SK-N-MC (cell line): Measurements from ENCODE around the gene ATXN1L.
"Not testable (repeated sequence)": the region's sequence is repeated elsewhere in the genome, so short reads cannot be mapped to it uniquely, and the experiment has no call there.

ENCODE experiments used
- EZH2 ChIP-seq: fragments of 200-600 bp; sonication (generic); IDR thresholded peaks from one replicate; pipeline ENCODE4 v1.6.1; 2017; ENCODE audit warnings: antibody characterized with exemption
- FOXP2 ChIP-seq: optimal IDR thresholded peaks from 2 replicates; pipeline ENCODE3; 2011; ENCODE audit warnings: mild to moderate bottlenecking, moderate library complexity; ENCODE audit not compliant: insufficient read depth; ENCODE audit errors: extremely low read length, control extremely low read depth
- POLR2AphosphoS5 ChIP-seq: IDR thresholded peaks from 2 replicates; pipeline ENCODE4 v1.6.1; 2012; ENCODE audit warnings: mild to moderate bottlenecking, low read depth, low read length, borderline replicate concordance

GRCh38 chr16:71810155-71810530 is 35.6 kb upstream of the ATXN1L start:
- TF ChIP-seq EZH2, POLR2AphosphoS5, FOXP2: not testable (repeated sequence)
